ENCODE results near the gene CDK12. TPM values are rescaled to one million over a fixed set of nuclear protein-coding genes. Genes with fewer than 3 reads are reported as not detected.

Gene CDK12
- total RNA-seq, 2 donors from 2014 or later = 40.1 to 55.3 TPM

DNA sequence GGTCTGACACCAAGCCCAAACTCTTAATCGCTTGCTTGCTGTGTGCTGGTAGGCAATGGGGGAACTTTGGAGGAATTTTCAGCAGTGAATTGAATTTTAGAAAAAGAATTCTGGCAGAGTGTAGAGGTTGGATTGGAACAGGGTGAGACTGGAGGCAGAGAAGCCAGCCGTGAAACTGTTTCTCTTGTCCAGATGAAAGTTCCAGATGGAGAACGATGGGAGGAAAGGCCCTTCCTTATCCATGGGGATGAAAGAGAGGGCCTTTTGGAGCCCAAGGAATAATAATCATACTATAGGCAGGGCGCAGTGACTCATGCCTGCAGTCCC lies 120.4 kb downstream of the CDK12 start:
- intact Hi-C loops (cut with DNase I) = no loop called here

GRCh38 chr17:39582658-39583057 lies 121.4 kb downstream of the CDK12 start:
- DNase-seq = no peak
- intact Hi-C loops (cut with DNase I) = no loop called here
- H3K4me1 ChIP-seq = no peaks in the 10 kb centered on the region
- H3K27ac ChIP-seq = no peak overlapping the region
- no peaks in the 10 kb centered on the region for H3K9me3 ChIP-seq
- no peak overlapping the region for H3K4me3 ChIP-seq
- no peak for TF ChIP-seq CTCF (IDR thresholded peaks at IDR 0.05)
- no peaks in the 10 kb centered on the region for H3K36me3 ChIP-seq
- no peaks in the 10 kb centered on the region for H3K27me3 ChIP-seq
- H3K9ac ChIP-seq (ENCODE audit: low read depth in 2 of 2, low read length in 2 of 2) = no peak overlapping the region

More for the DNA sequence above, 120.4 kb downstream of the CDK12 start:
- Histone ChIP-seq H3K27ac (no peak overlapping the region), H3K4me1 (no peaks in the 10 kb centered on the region), H3K9ac (ENCODE audit: low read depth in 2 of 2, low read length in 2 of 2) (no peak overlapping the region), H3K36me3 (no peaks in the 10 kb centered on the region), H3K4me3 (no peak overlapping the region), H3K27me3 (no peaks in the 10 kb centered on the region), H3K9me3 (no peaks in the 10 kb centered on the region)
- DNase-seq = no peak
- no peak for TF ChIP-seq CTCF (IDR thresholded peaks at IDR 0.05)

Other genes with a start within 250 kb of the CDK12 start
- under 1 TPM; 0.11 to 0.15 TPM for gene STAC2, start 235.5 kb upstream of the CDK12 start, total RNA-seq
- gene FBXL20, start 59.9 kb upstream of the CDK12 start, total RNA-seq = 10 to 100 TPM; 12.5 to 22.2 TPM
- 10 to 100 TPM; 29.1 to 31.2 TPM for gene MED1, start 10.2 kb upstream of the CDK12 start, total RNA-seq
- not detected for gene NEUROD2, start 146.4 kb downstream of the CDK12 start, total RNA-seq
- 100 to 1,000 TPM; 331 to 350 TPM for gene PPP1R1B, start 165.5 kb downstream of the CDK12 start, total RNA-seq
- gene STARD3, start 175.7 kb downstream of the CDK12 start, total RNA-seq = 10 to 100 TPM; 30.0 to 41.3 TPM
- 1 to 10 TPM in 1 of 2 donors, under 1 TPM in 1; 0.49 to 1.2 TPM for gene TCAP, start 203.9 kb downstream of the CDK12 start, total RNA-seq
- gene PNMT, start 207.0 kb downstream of the CDK12 start, total RNA-seq = under 1 TPM in 1 of 2 donors, not detected in 1; 0.47 TPM
- gene PGAP3, start 226.6 kb downstream of the CDK12 start, total RNA-seq = 10 to 100 TPM; 37.3 to 42.0 TPM
- 100 to 1,000 TPM; 153 to 174 TPM for gene ERBB2, start 238.6 kb downstream of the CDK12 start, total RNA-seq